HG03108 (cell line): ENCODE results near the gene EYS.
"Not testable (repeated sequence)": the region's sequence is repeated elsewhere in the genome, so short reads cannot be mapped to it uniquely, and the experiment has no call there.

Experiments used
- ATAC-seq: cut with Tn5 transposase; IDR thresholded peaks from one replicate; pipeline ENCODE4 v1.9.1; 2021; ENCODE audit warnings: moderate library complexity; ENCODE audit not compliant: unreplicated experiment

Gene EYS

DNA sequence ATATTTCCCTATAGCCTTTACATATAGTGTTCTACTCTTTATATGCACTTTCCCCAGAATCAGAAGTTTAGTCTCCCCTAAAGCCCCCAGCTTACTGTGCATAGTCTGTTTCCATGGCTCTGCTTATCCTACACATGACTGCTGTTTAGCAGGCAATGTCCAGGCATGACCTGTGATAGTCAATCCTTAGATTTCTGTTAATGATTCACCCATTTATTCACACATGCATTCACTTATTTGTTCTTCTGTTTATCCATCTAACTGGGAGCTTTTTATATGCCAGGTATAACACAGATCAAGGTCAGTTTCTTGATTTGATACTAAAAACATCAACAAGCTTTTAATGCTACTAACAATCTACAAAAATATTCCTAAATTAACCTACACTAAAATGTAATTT, 1770.6 kb downstream of the EYS start:
- ATAC-seq: no peak

- ATAC-seq: no peak
Measured at GRCh38 chr6:63935732-63936131, 1771.3 kb downstream of the EYS start.

DNA sequence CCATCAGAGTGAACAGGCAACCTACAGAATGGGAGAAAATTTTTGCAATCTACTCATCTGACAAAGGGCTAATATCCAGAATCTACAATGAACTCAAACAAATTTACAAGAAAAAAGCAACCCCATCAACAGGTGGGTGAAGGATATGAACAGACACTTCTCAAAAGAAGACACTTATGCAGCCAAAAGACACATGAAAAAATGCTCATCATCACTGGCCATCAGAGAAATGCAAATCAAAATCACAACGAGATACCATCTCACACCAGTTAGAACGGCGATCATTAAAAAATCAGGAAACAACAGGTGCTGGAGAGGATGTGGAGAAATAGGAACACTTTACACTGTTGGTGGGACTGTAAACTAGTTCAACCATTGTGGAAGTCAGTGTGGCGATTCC, 1773.1 kb downstream of the EYS start:
- ATAC-seq: not testable (repeated sequence)

- ATAC-seq: no peak
Measured at GRCh38 chr6:63930848-63931247, 1776.2 kb downstream of the EYS start.

DNA sequence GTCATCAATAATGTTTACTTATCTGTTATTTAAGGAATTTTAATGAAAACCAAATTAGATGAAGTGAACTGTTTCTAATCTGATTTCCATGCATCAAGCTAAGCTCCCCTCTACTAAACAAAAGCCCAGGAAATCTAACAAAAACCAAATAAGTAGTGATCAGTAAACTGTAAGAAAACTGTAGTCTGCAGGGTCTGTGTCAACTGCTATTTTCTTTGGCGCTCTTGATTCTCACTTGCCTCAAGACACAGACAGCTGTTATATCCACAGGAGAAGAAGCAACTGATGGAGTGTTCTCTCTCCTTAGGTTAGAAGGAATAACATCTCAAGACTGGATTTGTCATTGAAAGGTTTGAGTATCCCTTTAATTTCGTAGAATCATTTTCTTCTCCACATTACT, 1777.9 kb downstream of the EYS start:
- no peak for ATAC-seq

- ATAC-seq: no peak
Measured at GRCh38 chr6:63928613-63929012, 1778.4 kb downstream of the EYS start.

GRCh38 chr6:63926950-63927927, 1779.8 kb downstream of the EYS start:
- ATAC-seq: no peak

DNA sequence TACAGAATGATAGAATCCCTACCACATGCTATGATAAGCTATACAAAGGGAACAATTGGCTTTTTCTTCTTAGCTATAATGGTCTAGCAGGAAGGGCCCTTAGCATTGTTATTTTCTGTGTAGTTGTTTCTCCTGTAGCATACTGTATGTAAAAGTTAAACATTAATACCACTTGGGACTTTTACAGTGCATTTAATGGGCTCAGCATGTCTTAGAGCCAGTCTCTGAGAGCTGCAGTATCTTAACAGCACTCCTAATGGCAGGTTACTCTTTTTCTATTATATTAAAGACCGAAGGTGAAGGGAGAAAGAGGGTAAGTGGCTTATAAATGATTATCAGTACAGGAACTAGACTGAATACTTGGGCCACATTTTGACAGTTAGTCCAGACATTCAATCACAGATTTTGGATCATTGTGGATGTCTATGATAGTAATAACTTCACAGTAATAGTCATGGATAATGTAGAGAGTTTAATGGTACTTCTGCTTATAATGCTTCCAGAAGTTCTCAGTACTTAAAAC, 1780.7 kb downstream of the EYS start:
- ATAC-seq: no peak

- ATAC-seq: peak; percentile 76
Measured at GRCh38 chr6:63923139-63923739, 1783.8 kb downstream of the EYS start.

DNA sequence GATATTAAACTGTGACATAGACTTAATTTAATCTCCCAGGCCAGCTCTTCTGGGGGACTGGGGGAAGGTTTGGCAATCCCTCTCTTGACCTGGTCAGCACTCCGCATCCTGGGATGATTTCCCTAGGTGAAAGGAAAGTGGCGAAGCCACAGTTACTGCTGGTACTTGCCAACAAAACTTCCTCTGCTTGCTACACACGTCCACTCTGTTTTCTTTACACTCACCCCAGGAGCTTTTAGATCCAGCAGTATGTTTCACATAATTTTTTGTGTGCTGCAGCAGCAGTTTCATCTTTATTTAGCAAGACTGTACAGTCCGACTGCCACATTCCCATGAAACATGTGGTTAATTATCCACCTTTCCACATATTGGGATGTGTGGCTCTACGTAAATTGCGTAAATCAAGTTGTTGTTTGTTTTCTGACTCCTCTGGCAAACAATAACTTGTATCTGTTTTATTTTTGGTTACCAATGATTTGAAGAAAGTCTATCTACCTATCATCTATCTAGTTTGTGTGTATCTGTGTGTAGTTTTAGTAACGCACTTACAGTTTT, 1787.4 kb downstream of the EYS start:
- ATAC-seq: no peak

- ATAC-seq: no peak
Measured at GRCh38 chr6:63912887-63913286, 1794.1 kb downstream of the EYS start.

DNA sequence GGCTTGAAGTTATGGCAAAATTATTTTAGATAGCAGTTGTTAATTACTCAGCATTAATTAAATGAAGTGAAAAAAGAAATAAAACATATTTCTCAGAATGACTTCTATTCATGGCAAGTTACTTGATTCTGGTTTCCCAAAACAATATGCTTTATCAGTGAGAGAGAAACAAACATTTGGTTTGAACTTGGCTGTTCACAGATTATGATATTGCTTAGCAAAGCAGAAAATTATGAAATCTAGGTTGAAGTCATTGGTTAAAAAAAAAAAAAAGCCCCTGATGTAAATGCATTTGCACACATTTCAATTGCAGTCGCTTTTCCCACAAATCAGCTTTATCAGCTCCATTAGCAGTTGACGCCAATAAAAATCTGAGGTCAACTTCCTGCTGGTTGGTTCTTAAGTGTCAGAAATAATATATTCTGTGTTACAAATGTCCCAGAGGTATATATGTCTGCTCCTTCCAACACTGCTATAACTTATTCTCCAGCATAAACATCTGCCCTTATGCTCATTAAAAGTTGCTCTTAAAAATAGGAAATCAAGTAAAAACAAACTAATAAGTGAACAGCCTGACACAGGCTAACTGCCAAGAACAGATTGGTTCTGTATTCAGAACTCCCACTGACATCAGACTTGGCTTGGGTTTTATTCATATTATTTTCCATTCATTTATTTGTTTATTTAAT, 1796.0 kb downstream of the EYS start:
- no peak for ATAC-seq

- no peak for ATAC-seq
Measured at GRCh38 chr6:63904650-63905248, 1802.3 kb downstream of the EYS start.

DNA sequence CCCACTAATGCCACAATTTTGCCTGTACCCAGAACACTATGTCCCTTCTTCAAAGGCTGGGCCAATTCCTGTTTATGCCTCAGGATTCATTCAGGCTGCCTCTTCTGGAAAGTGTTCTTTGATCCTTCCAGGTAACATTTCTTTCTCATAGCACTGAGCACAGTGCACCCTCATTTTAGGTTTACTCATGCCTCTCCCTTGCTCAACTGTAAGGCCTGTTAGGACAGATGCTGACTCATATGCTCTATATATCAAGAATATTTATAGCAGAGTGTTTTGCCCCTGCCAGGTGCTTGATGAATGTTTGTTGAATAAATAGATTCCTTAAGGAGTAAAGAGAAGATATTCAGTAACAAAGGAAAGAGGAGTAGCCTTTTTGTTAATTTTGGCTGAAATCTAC, 1807.5 kb downstream of the EYS start:
- ATAC-seq: no peak

DNA sequence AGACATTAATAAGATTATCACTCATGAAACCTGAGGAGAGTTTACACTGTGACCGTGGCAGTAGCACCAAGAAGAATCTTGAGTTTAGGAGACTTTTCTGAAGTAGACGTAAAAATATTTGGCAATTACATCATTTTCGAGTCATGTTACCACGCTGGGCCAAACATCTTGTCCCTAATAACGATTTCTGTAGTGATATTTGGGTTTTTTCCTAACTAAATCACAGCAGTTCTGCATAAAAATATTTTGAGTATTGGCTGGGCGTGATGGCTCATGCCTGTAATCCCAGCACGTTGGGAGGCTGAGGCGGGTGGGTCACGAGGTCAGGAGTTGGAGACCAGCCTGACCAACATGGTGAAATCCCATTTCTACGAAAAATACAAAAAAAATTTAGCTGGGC, 1809.1 kb downstream of the EYS start:
- no peak for ATAC-seq

DNA sequence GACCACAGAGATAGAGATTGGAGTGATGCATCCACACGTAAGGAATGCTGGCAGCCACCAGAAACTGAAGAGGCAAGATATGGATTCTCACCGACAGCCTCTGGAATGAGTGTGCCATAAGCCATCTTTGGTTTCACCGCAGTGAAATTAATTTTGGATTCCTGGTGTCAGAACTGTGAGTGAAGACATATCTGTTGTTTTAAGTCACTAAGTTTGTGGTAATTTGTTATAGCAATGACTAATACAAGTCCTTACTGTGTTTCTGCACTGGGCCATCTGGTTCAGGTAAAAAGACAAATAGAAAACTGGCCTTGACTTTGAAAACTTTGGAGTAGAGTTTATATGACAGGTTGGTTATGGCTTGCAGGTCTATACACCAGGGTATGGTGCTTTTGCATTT, 1809.6 kb downstream of the EYS start:
- no peak for ATAC-seq

GRCh38 chr6:63888416-63888815, 1818.6 kb downstream of the EYS start:
- no peak for ATAC-seq

GRCh38 chr6:63887804-63888203, 1819.2 kb downstream of the EYS start:
- ATAC-seq: not testable (repeated sequence)

- ATAC-seq: no peak
Measured at GRCh38 chr6:63887002-63887751, 1819.8 kb downstream of the EYS start.

DNA sequence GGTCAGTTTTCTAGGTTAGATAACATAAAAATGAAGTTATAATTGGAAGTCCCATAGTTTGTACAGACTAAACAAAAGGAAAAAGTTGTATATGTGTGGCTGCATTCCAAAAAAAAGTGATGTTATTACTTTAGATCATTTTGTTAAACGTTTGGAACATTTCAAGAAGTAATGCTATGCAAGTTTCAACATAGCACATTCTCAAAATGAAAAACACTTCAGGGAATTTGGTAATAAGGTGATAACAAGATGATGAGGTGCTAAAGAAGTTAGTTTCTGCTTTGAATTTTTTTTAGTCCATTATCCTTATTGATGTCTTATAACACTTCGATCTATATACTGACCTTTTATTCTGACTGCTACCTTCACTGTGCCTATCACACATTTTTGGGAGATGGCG, 1820.7 kb downstream of the EYS start:
- ATAC-seq: no peak
